Hepatocyte (in vitro differentiated cells): ENCODE results near the gene KRTAP5-5. TPM values are rescaled to one million over a fixed set of nuclear protein-coding genes. Genes with fewer than 3 reads are reported as not detected.

ENCODE experiments used
- DNase-seq: peaks from one replicate; pipeline ENCODE4 v3.0.0-alpha.2; 2016; ENCODE audit warnings: low spot score
- H2AFZ ChIP-seq: fragments of 200-600 bp; sonication (generic); 2 replicates; pipeline ENCODE4 v1.6.0; 2016; ENCODE audit warnings: antibody characterized with exemption, mild to moderate bottlenecking
- H3K27ac ChIP-seq: fragments of 200-600 bp; sonication (generic); 2 replicates; pipeline ENCODE4 v1.5.1; 2016; ENCODE audit warnings: mild to moderate bottlenecking
- H3K27me3 ChIP-seq: fragments of 200-600 bp; sonication (generic); 2 replicates; pipeline ENCODE4 v1.6.1; 2016
- H3K36me3 ChIP-seq: fragments of 200-600 bp; sonication (generic); replicated peaks from 2 replicates; pipeline ENCODE4 v1.5.1; 2016; ENCODE audit warnings: low read depth; ENCODE audit not compliant: insufficient read depth
- H3K4me1 ChIP-seq: fragments of 200-600 bp; sonication (generic); 2 replicates; pipeline ENCODE4 v1.5.1; 2016; ENCODE audit warnings: mild to moderate bottlenecking, moderate library complexity; ENCODE audit not compliant: insufficient read depth
- H3K4me2 ChIP-seq: fragments of 200-600 bp; sonication (generic); 2 replicates; pipeline ENCODE4 v1.6.0; 2016
- H3K4me3 ChIP-seq: fragments of 200-600 bp; sonication (generic); 2 replicates; pipeline ENCODE4 v1.5.1; 2016; ENCODE audit warnings: mild to moderate bottlenecking
- H3K79me2 ChIP-seq: fragments of 200-600 bp; sonication (generic); 2 replicates; pipeline ENCODE4 v1.6.0; 2017; ENCODE audit warnings: mild to moderate bottlenecking
- H3K9me2 ChIP-seq: fragments of 200-600 bp; sonication (generic); replicated peaks from 2 replicates; pipeline ENCODE4 v1.6.0; 2017; ENCODE audit warnings: mild to moderate bottlenecking; ENCODE audit not compliant: insufficient read depth
- H3K9me3 ChIP-seq: fragments of 200-600 bp; sonication (generic); 2 replicates; pipeline ENCODE4 v1.5.1; 2016; ENCODE audit warnings: low read depth, mild to moderate bottlenecking
- H4K20me1 ChIP-seq: fragments of 200-600 bp; sonication (generic); 2 replicates; pipeline ENCODE4 v1.6.0; 2016; ENCODE audit warnings: mild to moderate bottlenecking; ENCODE audit not compliant: insufficient read depth, poor library complexity, severe bottlenecking
- CTCF ChIP-seq: fragments of 200-600 bp; sonication (generic); IDR thresholded peaks from 2 replicates; pipeline ENCODE4 v1.5.1; 2016; ENCODE audit warnings: antibody characterized with exemption, mild to moderate bottlenecking; ENCODE audit not compliant: poor library complexity
- EZH2 ChIP-seq: fragments of 200-600 bp; sonication (generic); IDR thresholded peaks from 2 replicates; pipeline ENCODE4 v1.6.1; 2016; ENCODE audit warnings: antibody characterized with exemption, mild to moderate bottlenecking, borderline replicate concordance
- EZH2phosphoT487 ChIP-seq: fragments of 200-600 bp; sonication (generic); IDR thresholded peaks from one replicate; pipeline ENCODE4 v1.6.1; 2018; ENCODE audit warnings: antibody characterized with exemption, mild to moderate bottlenecking, low read depth, moderate library complexity; ENCODE audit not compliant: unreplicated experiment, severe bottlenecking
- WGBS: methylation state at CpG from one replicate; pipeline ENCODE4 v1.1.6; 2016; ENCODE audit warnings: low lambda C conversion rate; ENCODE audit errors: missing lambda C conversion rate; 5-methylcytosine and 5-hydroxymethylcytosine counted together
- polyA plus RNA-seq: library from polyadenylated mRNA; unstranded; fragments of >200 nt; fragmentation: Nextera tagmentation; extraction: Ambion mirVana; gene quantifications from 2 replicates; pipeline ENCODE4 v1.2.1, GENCODE V29; 2016
- total RNA-seq: library from RNA; depleted of rRNA; stranded (reverse); fragments of >200 nt; gene quantifications from 2 replicates; pipeline ENCODE4 v1.2.3, GENCODE V29; 2014

The KRTAP5-5 gene
- total and polyA plus RNA-seq, 2 experiments from 2014 or later = 0.54 TPM; not detected in 1

- TF ChIP-seq EZH2phosphoT487 (no peak), CTCF (no peak), EZH2 (no peak)
- Histone ChIP-seq H3K27me3 (peaks cover 12% of the 10 kb centered on the region), H3K36me3 (no peaks in the 10 kb centered on the region), H3K9me2 (no peaks in the 10 kb centered on the region), H3K4me3 (no peak overlapping the region), H3K4me1 (no peaks in the 10 kb centered on the region), H3K9me3 (no peaks in the 10 kb centered on the region), H2AFZ (no peak overlapping the region), H3K27ac (no peak overlapping the region), H3K4me2 (no peak overlapping the region), H4K20me1 (no peaks in the 10 kb centered on the region), H3K79me2 (no peaks in the 10 kb centered on the region)
- no peak for DNase-seq
- WGBS = 91% methylated on average over 7 of the region's 10 CpGs
Measured at GRCh38 chr11:1633864-1634263, 4.3 kb downstream of the KRTAP5-5 start.

DNA sequence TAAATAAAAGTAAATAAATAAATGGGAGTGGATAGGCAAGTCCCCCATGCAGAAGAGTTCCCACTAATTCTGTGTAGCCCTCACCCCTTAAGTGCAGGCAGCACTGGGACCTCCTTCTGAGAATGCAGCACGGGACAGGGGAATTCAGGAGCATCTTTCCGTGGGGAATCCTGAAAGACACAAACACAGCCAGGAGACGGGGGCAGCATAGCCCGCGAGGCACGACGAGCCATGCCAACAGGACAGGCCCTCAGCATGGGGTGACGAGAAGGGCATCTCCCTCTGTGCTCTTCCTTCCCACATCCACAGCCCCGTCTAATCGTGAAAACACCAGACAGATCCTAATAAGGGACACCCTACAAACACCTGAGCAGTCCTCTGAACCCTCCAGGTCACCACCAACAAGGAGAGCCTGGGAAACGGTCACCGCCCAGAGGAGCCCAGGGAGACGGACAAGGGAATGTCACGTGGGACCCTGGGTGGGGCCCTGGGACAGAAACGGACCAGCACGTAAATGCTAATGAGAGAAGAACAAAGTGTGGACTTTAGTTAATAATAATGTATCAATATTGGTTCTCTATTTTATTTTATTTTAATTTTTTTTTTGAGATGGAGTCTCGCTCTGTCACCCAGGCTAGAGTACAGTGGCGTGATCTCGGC lies 6.8 kb downstream of the KRTAP5-5 start:
- no peak for DNase-seq
- Histone ChIP-seq H3K27ac (no peak overlapping the region), H3K79me2 (no peaks in the 10 kb centered on the region), H3K27me3 (peaks cover 5% of the 10 kb centered on the region), H3K4me1 (no peaks in the 10 kb centered on the region), H3K9me2 (no peaks in the 10 kb centered on the region), H3K9me3 (no peaks in the 10 kb centered on the region), H2AFZ (no peak overlapping the region), H3K36me3 (no peaks in the 10 kb centered on the region), H3K4me3 (no peak overlapping the region), H3K4me2 (no peak overlapping the region), H4K20me1 (no peaks in the 10 kb centered on the region)
- 85% methylated on average over 19 of the region's 19 CpGs for WGBS
- no peak for TF ChIP-seq EZH2
- TF ChIP-seq CTCF = no peak
- no peak for TF ChIP-seq EZH2phosphoT487

- Histone ChIP-seq H3K4me3 (no peak overlapping the region), H3K4me1 (no peaks in the 10 kb centered on the region), H3K27me3 (peaks cover 5% of the 10 kb centered on the region), H2AFZ (no peak overlapping the region), H3K9me2 (no peaks in the 10 kb centered on the region), H3K9me3 (no peaks in the 10 kb centered on the region), H4K20me1 (no peaks in the 10 kb centered on the region), H3K27ac (no peak overlapping the region), H3K79me2 (no peaks in the 10 kb centered on the region), H3K36me3 (no peaks in the 10 kb centered on the region), H3K4me2 (no peak overlapping the region)
- TF ChIP-seq EZH2 = no peak
- no peak for TF ChIP-seq EZH2phosphoT487
- no peak for TF ChIP-seq CTCF
- DNase-seq = no peak
- 95% methylated on average over 2 of the region's 2 CpGs for WGBS
Measured at GRCh38 chr11:1637628-1638027, 8.1 kb downstream of the KRTAP5-5 start.
